ENCODE measurements around the gene MAML1. TPM values are rescaled to one million over a fixed set of nuclear protein-coding genes. Genes with fewer than 3 reads are reported as not detected.

The MAML1 gene
- polyA plus RNA-seq, 3 donors: 39.4 to 46.6 (median 45.7) TPM

Other genes starting within 250 kb of the MAML1 start
- 10 to 100 TPM; 74.4 to 91.4 (median 86.0) TPM for gene RUFY1, start 182.3 kb upstream of the MAML1 start, polyA plus RNA-seq (ENCODE audit: insufficient read length in 3 of 3)
- gene HNRNPH1, start 109.2 kb upstream of the MAML1 start, polyA plus RNA-seq (ENCODE audit: insufficient read length in 3 of 3): 1,000 to 10,000 TPM; 1,069 to 1,578 (median 1,180) TPM
- 1 to 10 TPM in 1 of 3 donors, under 1 TPM in 2; 0.55 to 1.9 (median 0.75) TPM for gene CBY3, start 51.8 kb upstream of the MAML1 start, polyA plus RNA-seq (ENCODE audit: insufficient read length in 3 of 3)
- 100 to 1,000 TPM; 533 to 591 (median 590) TPM for gene CANX, start 33.9 kb upstream of the MAML1 start, polyA plus RNA-seq (ENCODE audit: insufficient read length in 3 of 3)
- gene LTC4S, start 61.2 kb downstream of the MAML1 start, polyA plus RNA-seq (ENCODE audit: insufficient read length in 3 of 3): 1 to 10 TPM; 2.2 to 6.8 (median 5.6) TPM
- gene MGAT4B, start 74.0 kb downstream of the MAML1 start, polyA plus RNA-seq (ENCODE audit: insufficient read length in 3 of 3): 100 to 1,000 TPM; 160 to 181 (median 173) TPM
- gene SQSTM1, start 88.1 kb downstream of the MAML1 start, polyA plus RNA-seq (ENCODE audit: insufficient read length in 3 of 3): 100 to 1,000 TPM in 2 of 3 donors, 10 to 100 TPM in 1; 82.0 to 129 (median 104) TPM
- 10 to 100 TPM; 34.9 to 55.8 (median 40.7) TPM for gene MRNIP, start 126.0 kb downstream of the MAML1 start, polyA plus RNA-seq (ENCODE audit: insufficient read length in 3 of 3)
- 100 to 1,000 TPM in 2 of 3 donors, 10 to 100 TPM in 1; 81.6 to 121 (median 111) TPM for gene TBC1D9B, start 175.1 kb downstream of the MAML1 start, polyA plus RNA-seq (ENCODE audit: insufficient read length in 3 of 3)